GM18909 (cell line): Measurements from ENCODE around the gene MMP28.
A peak's percentile ranks its signal among the peaks of the same experiment; 100 is the strongest.
"Not testable (repeated sequence)": the region's sequence is repeated elsewhere in the genome, so short reads cannot be mapped to it uniquely, and the experiment has no call there.

Experiments
- ATAC-seq: cut with Tn5 transposase; IDR thresholded peaks from one replicate; pipeline ENCODE4 v1.9.1; 2021; ENCODE audit warnings: mild to moderate bottlenecking; ENCODE audit not compliant: unreplicated experiment, poor library complexity

Gene MMP28

GRCh38 chr17:35766903-35767510, 28.4 kb downstream of the MMP28 start:
- no peak for ATAC-seq

DNA sequence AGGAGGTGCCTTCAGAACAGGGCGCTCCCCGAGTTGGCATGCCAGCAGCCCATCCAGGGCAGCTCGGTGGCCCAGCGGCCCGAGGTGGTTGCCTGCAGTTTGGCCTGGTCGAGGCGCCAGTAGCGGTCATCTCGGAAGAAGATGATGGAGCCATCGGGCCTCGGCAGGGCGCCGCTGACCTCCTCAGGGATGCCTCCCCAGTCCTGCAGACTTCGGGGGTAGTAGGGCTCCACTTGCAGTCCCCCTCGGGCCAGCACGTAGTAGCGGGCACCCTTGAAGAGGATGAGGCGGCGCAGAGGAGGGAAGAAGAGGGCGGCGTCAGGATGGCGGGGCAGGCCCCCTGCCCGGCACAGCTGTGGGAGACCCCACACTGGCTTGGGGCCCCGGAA, 29.0 kb downstream of the MMP28 start:
- ATAC-seq: no peak

DNA sequence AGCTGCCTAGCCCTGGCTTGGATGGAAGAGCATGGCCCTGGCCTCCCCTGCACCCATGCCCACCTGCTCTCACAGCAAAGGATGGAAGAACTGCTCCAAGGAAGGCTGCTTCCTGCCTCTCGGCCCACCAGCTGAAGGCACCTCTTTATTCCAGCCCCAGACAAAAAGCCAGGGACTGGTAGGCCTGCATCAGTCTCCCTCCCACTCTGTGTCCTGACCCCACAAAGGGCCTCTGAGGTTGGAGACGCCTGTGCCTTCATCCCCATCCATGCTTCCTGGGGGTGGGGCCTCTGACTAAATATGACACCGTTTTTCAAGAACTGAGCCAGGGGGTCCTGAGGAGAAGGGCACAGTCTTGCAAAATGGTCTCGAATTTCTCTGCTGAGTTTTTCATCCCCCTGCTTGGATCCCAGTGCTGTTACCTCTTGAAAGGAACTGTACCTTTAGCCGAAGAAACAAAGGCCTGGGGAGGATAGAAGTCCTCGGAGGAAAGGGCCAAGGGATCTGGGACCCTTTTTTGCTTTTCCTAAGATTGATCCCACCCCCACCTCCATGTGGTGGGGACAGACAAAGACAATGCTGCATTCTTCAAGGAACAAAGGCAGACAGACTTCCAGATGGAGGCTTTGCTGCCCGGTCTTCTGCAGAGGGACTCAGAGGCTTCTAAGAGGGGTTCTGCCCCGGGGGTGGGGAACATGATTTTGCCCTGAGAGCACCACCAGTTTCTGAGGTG, 29.5 kb downstream of the MMP28 start:
- no peak for ATAC-seq

- ATAC-seq: no peak
These were observed 30.2 kb downstream of the MMP28 start for GRCh38 chr17:35765086-35765710.

DNA sequence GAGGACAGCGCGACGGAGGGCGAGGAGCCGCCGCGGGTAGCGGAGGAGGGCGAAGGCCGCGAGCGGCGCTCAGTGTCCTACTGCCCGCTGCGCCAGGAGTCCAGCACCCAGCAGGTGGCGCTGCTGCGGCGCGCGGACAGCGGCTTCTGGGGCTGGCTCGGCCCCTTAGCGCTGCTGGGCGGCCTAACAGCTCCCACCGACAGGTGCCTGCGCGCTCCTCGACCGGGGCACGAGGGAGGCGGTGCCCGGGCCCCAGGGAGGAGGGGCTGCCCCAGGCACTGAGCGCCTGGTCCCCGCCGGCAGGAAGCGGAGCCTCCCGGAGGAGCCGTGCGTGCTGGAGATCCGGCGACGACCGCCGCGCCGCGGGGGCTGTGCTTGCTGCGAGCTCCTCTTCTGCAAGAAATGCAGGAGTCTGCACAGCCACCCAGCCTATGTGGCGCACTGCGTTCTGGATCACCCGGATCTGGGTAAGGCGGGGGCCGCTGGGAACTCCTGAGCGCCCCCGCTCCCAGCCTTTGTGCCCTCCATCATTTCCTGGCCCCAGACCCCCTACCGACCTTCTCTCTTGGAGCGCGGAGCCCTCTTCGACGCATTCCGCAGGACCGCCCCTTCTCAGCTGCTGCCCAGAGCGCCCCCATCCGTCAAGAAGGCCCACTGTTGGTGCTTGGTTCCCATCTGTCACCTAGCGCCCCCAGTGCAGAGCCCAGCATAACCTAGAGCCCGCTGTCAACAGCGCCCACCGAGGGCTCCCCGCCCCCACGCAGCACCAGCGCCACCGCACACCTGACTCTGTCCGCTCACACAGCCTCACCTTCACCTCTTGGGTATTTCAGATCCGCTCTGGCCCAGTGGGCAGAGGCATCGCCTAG, 31.1 kb downstream of the MMP28 start:
- ATAC-seq: peak; percentile 88

- no peak for ATAC-seq
These were observed 31.7 kb downstream of the MMP28 start for GRCh38 chr17:35763767-35764122.

GRCh38 chr17:35761601-35762000, 33.8 kb downstream of the MMP28 start:
- ATAC-seq: no peak

- no peak for ATAC-seq
These were observed 34.9 kb downstream of the MMP28 start, which contains the start of gene C17orf50 for GRCh38 chr17:35760587-35760986. TSS of gene C17orf50 (plus strand) at chr17:35760887. CDS start at chr17:35760942, 55 bp downstream.

GRCh38 chr17:35757243-35757642, 38.2 kb downstream of the MMP28 start:
- no peak for ATAC-seq

GRCh38 chr17:35752945-35753764, 42.3 kb downstream of the MMP28 start, which contains the start of gene GAS2L2:
TSS of gene GAS2L2 (minus strand) at chr17:35753239. CDS start at chr17:35752850, 389 bp downstream.
- no peak for ATAC-seq

GRCh38 chr17:35752471-35752870, 43.0 kb downstream of the MMP28 start:
- no peak for ATAC-seq

DNA sequence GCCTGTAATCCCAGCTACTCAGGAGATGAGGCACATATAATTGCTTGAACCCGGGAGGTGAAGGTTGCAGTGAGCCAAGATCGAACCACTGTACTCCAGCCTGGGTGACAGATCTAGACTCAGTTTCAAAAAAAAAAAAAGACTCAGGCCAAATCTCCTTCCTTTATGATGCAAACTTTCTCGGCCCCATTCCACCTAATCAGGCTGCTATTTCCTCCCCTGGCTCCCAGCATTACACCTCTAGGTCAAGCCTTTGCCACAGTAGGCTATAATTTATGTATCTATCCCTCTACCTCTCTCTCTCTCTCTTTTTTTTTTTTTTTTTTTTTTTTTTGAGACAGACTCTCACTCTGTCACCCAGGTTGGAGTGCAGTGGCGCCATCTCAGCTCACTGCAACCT, 43.9 kb downstream of the MMP28 start:
- ATAC-seq: not testable (repeated sequence)

GRCh38 chr17:35750526-35751395, 44.7 kb downstream of the MMP28 start:
- no peak for ATAC-seq

DNA sequence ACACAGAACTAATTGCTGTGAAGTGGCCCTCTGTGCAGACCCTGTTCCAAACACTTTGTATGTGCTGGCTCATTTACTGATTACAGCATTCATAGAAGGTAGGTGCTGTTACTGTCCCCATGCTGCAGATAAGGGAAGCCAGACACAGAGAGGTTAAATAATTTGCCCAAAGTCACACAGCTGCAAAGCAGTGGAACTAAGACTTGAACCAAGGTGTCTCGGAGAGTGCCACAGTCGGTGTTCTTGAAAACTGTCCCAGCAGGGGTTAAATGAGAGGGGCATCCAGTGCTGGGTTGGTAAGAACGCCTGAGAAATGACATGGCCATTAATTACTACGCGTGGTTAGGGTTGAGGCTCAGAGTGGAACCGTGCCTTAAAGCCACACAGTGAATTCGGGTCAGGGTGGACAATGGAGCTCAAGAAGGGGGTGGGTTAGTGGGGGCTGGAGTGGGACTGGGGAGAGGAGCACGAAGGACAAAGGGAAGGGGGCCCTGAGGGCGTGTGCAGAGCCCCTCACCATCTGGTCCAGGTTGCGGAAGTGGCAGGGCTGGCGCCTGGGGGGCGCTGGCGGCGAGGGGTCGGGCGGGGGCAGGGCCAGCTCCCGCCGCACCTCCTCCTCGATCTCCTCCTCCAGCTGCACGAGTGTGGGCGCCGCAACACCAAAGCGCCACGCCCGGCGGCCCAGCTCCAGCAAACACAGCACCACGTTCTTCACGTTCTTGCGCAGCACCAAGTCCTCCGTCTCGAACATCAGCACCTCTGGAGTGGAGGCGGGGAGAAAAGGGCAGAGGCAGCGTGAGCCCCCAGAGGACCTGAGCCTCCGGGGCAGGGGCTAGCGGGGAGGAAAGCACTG, 45.7 kb downstream of the MMP28 start:
- no peak for ATAC-seq

GRCh38 chr17:35748979-35749378, 46.5 kb downstream of the MMP28 start:
- no peak for ATAC-seq

GRCh38 chr17:35748341-35748841, 47.0 kb downstream of the MMP28 start:
- ATAC-seq: no peak

- no peak for ATAC-seq
These were observed 47.9 kb downstream of the MMP28 start for GRCh38 chr17:35747540-35748017.
